A549 (cell line): ENCODE data around the gene P2RX3. TPM values are rescaled to one million over a fixed set of nuclear protein-coding genes. Genes with fewer than 3 reads are reported as not detected.

Experiments
- ATAC-seq, 2 experiments: fragments of 200-7000 bp in 1 of 2; fragments of >200 bp in 1 of 2; cut with Nextera tagmentation in 1 of 2; cut with Tn5 transposase in 1 of 2; 3 replicates each; pipeline versions ENCODE4 v1.8.0 to v1.9.1; 2018 to 2020; ENCODE audit warnings: mild to moderate bottlenecking in 1 of 2, moderate library complexity in 1 of 2
- CTCF ChIA-PET: fragments of 300-600 bp; sonication (Branson Sonifier 250); formaldehyde crosslinking; extraction: SDS; loops from one replicate; lab custom pipeline; 2021; ENCODE audit warnings: antibody characterized with exemption, inconsistent platforms; lab: Yijun Ruan, JAX
- POLR2A ChIA-PET: fragments of 350-600 bp; formaldehyde crosslinking; extraction: SDS; loops from one replicate; lab custom pipeline; 2021; ENCODE audit warnings: antibody characterized with exemption, inconsistent platforms; lab: Yijun Ruan, JAX
- DNase-seq, 2 experiments: peaks; one replicate each; pipeline versions ENCODE4 v3.0.0 to v3.0.0-alpha.2; 2011 to 2016; ENCODE audit warnings: low read depth in 1 of 2, low spot score in 1 of 2
- FAIRE-seq: peaks from 2 replicates; lab custom pipeline; 2011; peaks lifted over from hg19 to GRCh38; lab: Jason Lieb, UNC
- H3K27ac ChIP-seq, 2 experiments: fragments of >200 bp; sonication (Bioruptor Twin); formaldehyde crosslinking; 3 replicates each; pipeline ENCODE4 v1.5.1; 2016 to 2017
- H3K4me1 ChIP-seq: fragments of >200 bp; sonication (Bioruptor Twin); formaldehyde crosslinking; 3 replicates; pipeline ENCODE4 v1.6.1; 2016
- H3K4me2 ChIP-seq: fragments of >200 bp; sonication (Bioruptor Twin); formaldehyde crosslinking; 3 replicates; pipeline ENCODE4 v1.6.1; 2016
- H3K4me3 ChIP-seq: fragments of >200 bp; sonication (Bioruptor Twin); formaldehyde crosslinking; 3 replicates; pipeline ENCODE4 v1.5.1; 2016
- H3K9me3 ChIP-seq: fragments of >200 bp; sonication (Bioruptor Twin); formaldehyde crosslinking; 3 replicates; pipeline ENCODE4 v1.6.1; 2016
- ATOH8 ChIP-seq: fragments of 250-450 bp; sonication (Bioruptor Pico); IDR thresholded peaks from 2 replicates; pipeline ENCODE4 v1.5.0; 2020; ENCODE audit warnings: low read depth, mild to moderate bottlenecking, moderate library complexity
- BHLHE40 ChIP-seq: IDR thresholded peaks from 2 replicates; pipeline ENCODE4 v1.6.1; 2012; ENCODE audit warnings: low read depth, low read length, inconsistent platforms
- CHD2 ChIP-seq: fragments of 150-350 bp; IDR thresholded peaks from 2 replicates; pipeline ENCODE4 v1.6.1; 2014; ENCODE audit warnings: low read length; ENCODE audit not compliant: partially characterized antibody
- EHF ChIP-seq: fragments of 250-450 bp; sonication (Bioruptor Pico); IDR thresholded peaks from 2 replicates; pipeline ENCODE4 v1.5.0; 2020; ENCODE audit warnings: mild to moderate bottlenecking
- ELK1 ChIP-seq: fragments of 150-350 bp; IDR thresholded peaks from 2 replicates; pipeline ENCODE4 v1.6.1; 2014; ENCODE audit warnings: low read depth, mild to moderate bottlenecking, low read length
- EP300 ChIP-seq, 2 experiments: fragments of >200 bp; sonication (Bioruptor Twin); formaldehyde crosslinking; IDR thresholded peaks; 2 replicates in 1 of 2; 3 replicates in 1 of 2; pipeline ENCODE4 v1.6.1; 2016 to 2017
- ESRRA ChIP-seq: fragments of 150-350 bp; IDR thresholded peaks from 2 replicates; pipeline ENCODE4 v1.6.1; 2014; ENCODE audit warnings: mild to moderate bottlenecking, low read length, borderline replicate concordance
- FOXS1 ChIP-seq: fragments of 250-450 bp; sonication (Bioruptor Pico); IDR thresholded peaks from 2 replicates; pipeline ENCODE4 v1.5.0; 2020; ENCODE audit warnings: mild to moderate bottlenecking, moderate library complexity
- HOXB13 ChIP-seq: fragments of 250-450 bp; sonication (Bioruptor Pico); IDR thresholded peaks from 2 replicates; pipeline ENCODE4 v1.5.0; 2020; ENCODE audit warnings: low read depth, mild to moderate bottlenecking, moderate library complexity
- HOXB5 ChIP-seq: fragments of 250-450 bp; sonication (Bioruptor Pico); IDR thresholded peaks from 2 replicates; pipeline ENCODE4 v1.5.0; 2020; ENCODE audit warnings: mild to moderate bottlenecking, moderate library complexity
- JUN ChIP-seq, 2 experiments: fragments of >200 bp; sonication (Bioruptor Twin); formaldehyde crosslinking; IDR thresholded peaks; 2 replicates in 1 of 2; 3 replicates in 1 of 2; pipeline ENCODE4 v1.6.1; 2016 to 2017
- KDM1A ChIP-seq: fragments of 200-600 bp; sonication (generic); IDR thresholded peaks from 2 replicates; pipeline ENCODE4 v1.6.1; 2016; ENCODE audit warnings: low read depth, mild to moderate bottlenecking
- MAX ChIP-seq: IDR thresholded peaks from 2 replicates; pipeline ENCODE4 v1.6.1; 2012
- MAZ ChIP-seq: fragments of 150-350 bp; IDR thresholded peaks from 2 replicates; pipeline ENCODE4 v1.6.1; 2014; ENCODE audit warnings: antibody characterized with exemption, low read depth, low read length, borderline replicate concordance
- NFE2L2 ChIP-seq: fragments of 150-350 bp; conservative IDR thresholded peaks from 2 replicates; pipeline ENCODE4 v1.6.1; 2014; ENCODE audit warnings: low read length
- PBX3 ChIP-seq: IDR thresholded peaks from 2 replicates; pipeline ENCODE4 v1.6.1; 2012
- PHF8 ChIP-seq: fragments of 200-600 bp; sonication (generic); IDR thresholded peaks from 2 replicates; pipeline ENCODE4 v1.6.1; 2016; ENCODE audit warnings: low read depth, mild to moderate bottlenecking, antibody characterized with exemption, moderate library complexity, borderline replicate concordance
- POLR2AphosphoS2 ChIP-seq: conservative IDR thresholded peaks from 2 replicates; pipeline ENCODE4 v1.6.1; 2012; ENCODE audit warnings: low read length, improper control_type of control experiment, inconsistent platforms
- RCOR1 ChIP-seq: fragments of 150-350 bp; IDR thresholded peaks from 2 replicates; pipeline ENCODE4 v1.6.1; 2014; ENCODE audit warnings: antibody characterized with exemption, low read length, low read depth
- REST ChIP-seq: fragments of 200-600 bp; sonication (generic); IDR thresholded peaks from 2 replicates; pipeline ENCODE4 v1.6.1; 2016; ENCODE audit warnings: antibody characterized with exemption, mild to moderate bottlenecking, moderate library complexity
- SREBF2 ChIP-seq: fragments of 450-650 bp; IDR thresholded peaks from 2 replicates; pipeline ENCODE4 v1.6.1; 2014; ENCODE audit warnings: mild to moderate bottlenecking, moderate library complexity
- ZC3H11A ChIP-seq: fragments of 450-650 bp; IDR thresholded peaks from 2 replicates; pipeline ENCODE4 v1.6.1; 2014; ENCODE audit warnings: antibody characterized with exemption, mild to moderate bottlenecking
- ZNF302 ChIP-seq: fragments of 250-450 bp; sonication (Bioruptor Pico); IDR thresholded peaks from 2 replicates; pipeline ENCODE4 v1.9.0; 2021; ENCODE audit warnings: inconsistent platforms, mild to moderate bottlenecking, moderate library complexity
- WGBS: methylation state at CpG from one replicate; pipeline ENCODE4 v1.1.6; 2017; ENCODE audit errors: missing lambda C conversion rate; 5-methylcytosine and 5-hydroxymethylcytosine counted together
- polyA plus RNA-seq, 4 experiments: library from polyadenylated mRNA; depleted of rRNA in 3 of 4; stranded (reverse); fragments of >200 nt; fragmentation: RNase III in 1 of 4; extraction: RNeasy Plus Mini Kit Qiagen cat#74134 plus additional on column Dnase treatment in 1 of 4; gene quantifications; 2 replicates in 3 of 4; 3 replicates in 1 of 4; pipeline ENCODE4 v1.2.3, GENCODE V29; 2011 to 2017

The P2RX3 gene
- polyA plus RNA-seq, 2 of the 4 experiments (the other 2 are of a cell fraction) = 0.05 to 0.37 TPM

- no peak for FAIRE-seq
- CTCF ChIA-PET = interaction anchor here (0.7 to 2.2 kb wide), 8 partner anchors 13 to 72 kb away, joined by 3 to 13 read pairs (median 4); no protein-coding TSS in a partner anchor
- no peak for TF ChIP-seq ELK1
- TF ChIP-seq RCOR1 = no peak
- no peak for TF ChIP-seq EP300 (IDR thresholded peaks at IDR 0.05)
- no peak for TF ChIP-seq MAZ
- no peak for TF ChIP-seq SREBF2
- no peak for TF ChIP-seq REST
- TF ChIP-seq JUN (IDR thresholded peaks at IDR 0.05) = no peak
- no peak for TF ChIP-seq PHF8
- TF ChIP-seq CHD2 = no peak
- no peak for TF ChIP-seq NFE2L2
- no peak for TF ChIP-seq ATOH8 (CRISPR knock-in tag)
- TF ChIP-seq EHF (CRISPR knock-in tag) = no peak
- no peak for TF ChIP-seq HOXB13
- no peak for TF ChIP-seq MAX
- TF ChIP-seq ESRRA = no peak
- no peak for TF ChIP-seq BHLHE40
- TF ChIP-seq PBX3 = no peak
- TF ChIP-seq ZC3H11A = no peak
- TF ChIP-seq KDM1A = no peak
These were observed 80.0 kb downstream of the P2RX3 start for GRCh38 chr11:57418131-57418530.

GRCh38 chr11:57419146-57419545, 81.0 kb downstream of the P2RX3 start:
- FAIRE-seq = no peak
- CTCF ChIA-PET = interaction anchor here (0.8 to 2.2 kb wide), 8 partner anchors 14 to 73 kb away, joined by 3 to 13 read pairs (median 4); no protein-coding TSS in a partner anchor
- 30% methylated on average over 3 of the region's 3 CpGs for WGBS
- ATAC-seq = no peak
- no peak for DNase-seq
- Histone ChIP-seq H3K4me2 (no peak overlapping the region), H3K4me1 (0 out of 3 replicates have a peak, but pooled peaks cover 4% of the 10 kb centered on the region), H3K27ac (no peak overlapping the region), H3K4me3 (no peak overlapping the region), H3K9me3 (no peaks in the 10 kb centered on the region)
- no peak for TF ChIP-seq JUN (IDR thresholded peaks at IDR 0.05)
- TF ChIP-seq ZNF302 (CRISPR knock-in tag) = no peak
- TF ChIP-seq FOXS1 (CRISPR knock-in tag) = no peak
- TF ChIP-seq HOXB5 (CRISPR knock-in tag) = no peak
- no peak for TF ChIP-seq ESRRA
- TF ChIP-seq POLR2AphosphoS2 = no peak
- no peak for TF ChIP-seq RCOR1
- POLR2A ChIA-PET = no interaction called here

More at GRCh38 chr11:57418131-57418530, 80.0 kb downstream of the P2RX3 start:
- DNase-seq (no peak), ATAC-seq (no peak)
- POLR2A ChIA-PET = no interaction called here
- Histone ChIP-seq H3K27ac (no peak overlapping the region), H3K4me3 (no peak overlapping the region), H3K4me2 (no peak overlapping the region), H3K9me3 (no peaks in the 10 kb centered on the region), H3K4me1 (0 out of 3 replicates have a peak, but pooled peaks cover 4% of the 10 kb centered on the region)
